Panc1 (cell line): ENCODE results near the gene ASPN.

Experiments used
- POLR2AphosphoS5 ChIP-seq: IDR thresholded peaks from 2 replicates; pipeline ENCODE4 v1.6.1; 2012; ENCODE audit warnings: mild to moderate bottlenecking, low read depth, low read length, moderate library complexity
- SIN3A ChIP-seq: IDR thresholded peaks from 2 replicates; pipeline ENCODE4 v1.6.1; 2012; ENCODE audit warnings: low read depth, mild to moderate bottlenecking, low read length, moderate library complexity, borderline replicate concordance; ENCODE audit not compliant: insufficient read depth
- TF ChIP-seq, protein P1 (sequence below), 2 experiments: IDR thresholded peaks; 2 replicates each; pipeline ENCODE4 v1.6.1; 2011 to 2012; ENCODE audit warnings: low read depth in 2 of 2, control low read depth in 1 of 2, low read length in 1 of 2, mild to moderate bottlenecking in 1 of 2, moderate library complexity in 1 of 2; ENCODE audit not compliant: insufficient read depth in 1 of 2
- TF ChIP-seq, protein P2 (sequence below): fragments of 450-650 bp; IDR thresholded peaks from 2 replicates; pipeline ENCODE4 v1.5.1; 2017; ENCODE audit warnings: mild to moderate bottlenecking

DNA sequence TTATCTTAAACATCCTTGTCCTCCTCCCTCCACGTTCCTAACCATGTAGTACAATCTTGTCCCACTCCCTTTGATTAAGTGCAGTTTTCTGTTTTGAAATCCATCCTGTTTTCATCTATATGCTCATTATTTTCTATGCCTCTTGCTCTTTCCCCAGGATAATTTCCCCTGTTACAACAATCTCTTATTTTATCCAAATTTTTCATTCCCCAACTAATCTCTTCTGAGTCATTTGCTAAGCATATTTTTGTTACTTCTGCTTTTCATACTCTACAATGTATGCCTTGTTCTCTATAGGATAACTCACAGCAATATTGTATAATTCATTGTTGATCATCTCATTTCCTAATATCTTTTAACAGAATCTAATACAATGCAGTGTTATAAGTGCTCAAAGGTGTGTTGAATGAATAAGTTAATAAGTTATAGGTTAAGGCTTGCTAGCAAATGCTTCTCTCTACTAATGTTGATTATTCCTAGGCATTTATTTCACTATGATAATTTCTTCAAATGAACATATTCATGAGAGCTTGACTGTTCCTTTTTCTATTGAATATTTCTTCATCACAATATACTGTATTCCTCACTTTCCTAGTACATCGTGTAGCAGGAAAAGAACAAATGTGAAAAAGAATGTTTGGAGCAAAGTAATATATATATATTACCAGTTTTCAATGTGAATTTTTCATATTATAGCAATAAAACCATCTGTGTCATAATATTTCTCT lies 59.5 kb downstream of the ASPN start:
- TF ChIP-seq, protein P1, sequence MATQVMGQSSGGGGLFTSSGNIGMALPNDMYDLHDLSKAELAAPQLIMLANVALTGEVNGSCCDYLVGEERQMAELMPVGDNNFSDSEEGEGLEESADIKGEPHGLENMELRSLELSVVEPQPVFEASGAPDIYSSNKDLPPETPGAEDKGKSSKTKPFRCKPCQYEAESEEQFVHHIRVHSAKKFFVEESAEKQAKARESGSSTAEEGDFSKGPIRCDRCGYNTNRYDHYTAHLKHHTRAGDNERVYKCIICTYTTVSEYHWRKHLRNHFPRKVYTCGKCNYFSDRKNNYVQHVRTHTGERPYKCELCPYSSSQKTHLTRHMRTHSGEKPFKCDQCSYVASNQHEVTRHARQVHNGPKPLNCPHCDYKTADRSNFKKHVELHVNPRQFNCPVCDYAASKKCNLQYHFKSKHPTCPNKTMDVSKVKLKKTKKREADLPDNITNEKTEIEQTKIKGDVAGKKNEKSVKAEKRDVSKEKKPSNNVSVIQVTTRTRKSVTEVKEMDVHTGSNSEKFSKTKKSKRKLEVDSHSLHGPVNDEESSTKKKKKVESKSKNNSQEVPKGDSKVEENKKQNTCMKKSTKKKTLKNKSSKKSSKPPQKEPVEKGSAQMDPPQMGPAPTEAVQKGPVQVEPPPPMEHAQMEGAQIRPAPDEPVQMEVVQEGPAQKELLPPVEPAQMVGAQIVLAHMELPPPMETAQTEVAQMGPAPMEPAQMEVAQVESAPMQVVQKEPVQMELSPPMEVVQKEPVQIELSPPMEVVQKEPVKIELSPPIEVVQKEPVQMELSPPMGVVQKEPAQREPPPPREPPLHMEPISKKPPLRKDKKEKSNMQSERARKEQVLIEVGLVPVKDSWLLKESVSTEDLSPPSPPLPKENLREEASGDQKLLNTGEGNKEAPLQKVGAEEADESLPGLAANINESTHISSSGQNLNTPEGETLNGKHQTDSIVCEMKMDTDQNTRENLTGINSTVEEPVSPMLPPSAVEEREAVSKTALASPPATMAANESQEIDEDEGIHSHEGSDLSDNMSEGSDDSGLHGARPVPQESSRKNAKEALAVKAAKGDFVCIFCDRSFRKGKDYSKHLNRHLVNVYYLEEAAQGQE (IDR thresholded peaks at IDR 0.05; ENCODE audit: insufficient read depth in 1 of 2, low read depth in 2 of 2, low read length in 1 of 2): no peak
- TF ChIP-seq, protein P2, sequence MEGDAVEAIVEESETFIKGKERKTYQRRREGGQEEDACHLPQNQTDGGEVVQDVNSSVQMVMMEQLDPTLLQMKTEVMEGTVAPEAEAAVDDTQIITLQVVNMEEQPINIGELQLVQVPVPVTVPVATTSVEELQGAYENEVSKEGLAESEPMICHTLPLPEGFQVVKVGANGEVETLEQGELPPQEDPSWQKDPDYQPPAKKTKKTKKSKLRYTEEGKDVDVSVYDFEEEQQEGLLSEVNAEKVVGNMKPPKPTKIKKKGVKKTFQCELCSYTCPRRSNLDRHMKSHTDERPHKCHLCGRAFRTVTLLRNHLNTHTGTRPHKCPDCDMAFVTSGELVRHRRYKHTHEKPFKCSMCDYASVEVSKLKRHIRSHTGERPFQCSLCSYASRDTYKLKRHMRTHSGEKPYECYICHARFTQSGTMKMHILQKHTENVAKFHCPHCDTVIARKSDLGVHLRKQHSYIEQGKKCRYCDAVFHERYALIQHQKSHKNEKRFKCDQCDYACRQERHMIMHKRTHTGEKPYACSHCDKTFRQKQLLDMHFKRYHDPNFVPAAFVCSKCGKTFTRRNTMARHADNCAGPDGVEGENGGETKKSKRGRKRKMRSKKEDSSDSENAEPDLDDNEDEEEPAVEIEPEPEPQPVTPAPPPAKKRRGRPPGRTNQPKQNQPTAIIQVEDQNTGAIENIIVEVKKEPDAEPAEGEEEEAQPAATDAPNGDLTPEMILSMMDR: no peak
- no peak for TF ChIP-seq POLR2AphosphoS5
- TF ChIP-seq SIN3A: no peak
